PC-9 (cell line): Measurements from ENCODE around the gene CA12. TPM values are rescaled to one million over a fixed set of nuclear protein-coding genes. Genes with fewer than 3 reads are reported as not detected.

Source experiments
- BruUV-seq: library from RNA; stranded (reverse); fragments of 400-500 nt; replicated peaks from 2 replicates; lab custom pipeline; 2021; lab: Mats Ljungman, UMichigan
- CTCF ChIA-PET: fragments of 300-600 bp; sonication (Branson Sonifier 250); formaldehyde crosslinking; loops from one replicate; lab custom pipeline; 2022; ENCODE audit warnings: antibody characterized with exemption; lab: Charles Lee
- POLR2A ChIA-PET: fragments of 300-600 bp; sonication (Branson Sonifier 250); formaldehyde crosslinking; loops from one replicate; lab custom pipeline; 2022; ENCODE audit warnings: antibody characterized with exemption; ENCODE audit not compliant: unreplicated experiment; lab: Charles Lee
- DNase-seq, 2 experiments: peaks; one replicate each; pipeline versions ENCODE4 v3.0.0 to v3.0.0-alpha.2; 2015 to 2022; ENCODE audit warnings: mixed read lengths in 1 of 2
- H2AFZ ChIP-seq: fragments of 200-600 bp; sonication (generic); 2 replicates; pipeline ENCODE4 v1.8.1; 2017; ENCODE audit warnings: antibody characterized with exemption
- H3F3A ChIP-seq: fragments of 200-600 bp; sonication (generic); 2 replicates; pipeline ENCODE4 v1.8.1; 2017; ENCODE audit warnings: antibody characterized with exemption, mild to moderate bottlenecking, low read depth; ENCODE audit not compliant: insufficient read depth
- H3K27ac ChIP-seq: fragments of 200-600 bp; sonication (generic); 2 replicates; pipeline ENCODE4 v1.6.1; 2016; ENCODE audit warnings: mixed run types
- H3K27me3 ChIP-seq: fragments of 200-600 bp; sonication (generic); 2 replicates; pipeline ENCODE4 v1.6.1; 2016; ENCODE audit warnings: low read depth, mixed run types; ENCODE audit not compliant: insufficient read depth
- H3K36me3 ChIP-seq: fragments of 200-600 bp; sonication (generic); 2 replicates; pipeline ENCODE4 v1.6.1; 2016; ENCODE audit warnings: low read depth, mixed run types
- H3K4me1 ChIP-seq: fragments of 200-600 bp; sonication (generic); replicated peaks from 2 replicates; pipeline ENCODE4 v1.6.1; 2016; ENCODE audit warnings: mixed run types; ENCODE audit not compliant: insufficient read depth
- H3K4me2 ChIP-seq: fragments of 200-600 bp; sonication (generic); 2 replicates; pipeline ENCODE4 v1.6.1; 2017; ENCODE audit warnings: mixed run types
- H3K4me3 ChIP-seq: fragments of 200-600 bp; sonication (generic); 2 replicates; pipeline ENCODE4 v1.6.1; 2016; ENCODE audit warnings: mixed run types
- H3K79me2 ChIP-seq: fragments of 200-600 bp; sonication (generic); 2 replicates; pipeline ENCODE4 v1.6.1; 2017; ENCODE audit warnings: low read depth, mixed run types
- H3K9me2 ChIP-seq: fragments of 200-600 bp; sonication (generic); 2 replicates; pipeline ENCODE4 v1.8.1; 2017; ENCODE audit warnings: mild to moderate bottlenecking; ENCODE audit not compliant: insufficient read depth
- H3K9me3 ChIP-seq: fragments of 200-600 bp; sonication (generic); 2 replicates; pipeline ENCODE4 v1.8.1; 2016; ENCODE audit warnings: low read depth; ENCODE audit not compliant: insufficient read depth
- H4K20me1 ChIP-seq: fragments of 200-600 bp; sonication (generic); 2 replicates; pipeline ENCODE4 v1.8.1; 2017; ENCODE audit not compliant: insufficient read depth
- CTCF ChIP-seq: fragments of 200-600 bp; sonication (generic); conservative IDR thresholded peaks from 2 replicates; pipeline ENCODE4 v1.6.1; 2017; ENCODE audit warnings: mixed run types, antibody characterized with exemption, mild to moderate bottlenecking, moderate library complexity
- EZH2 ChIP-seq: fragments of 200-600 bp; sonication (generic); IDR thresholded peaks from 2 replicates; pipeline ENCODE4 v1.8.0; 2017; ENCODE audit warnings: antibody characterized with exemption, low read depth
- intact Hi-C: fragments of 100-400 bp; cut with micrococcal nuclease; formaldehyde crosslinking; loops from one replicate; pipeline ENCODE4 v1.10.0; 2022; ENCODE audit not compliant: unreplicated experiment
- total RNA-seq: library from RNA; stranded (reverse); gene quantifications from 2 replicates; pipeline ENCODE4 v1.2.3, GENCODE V29; 2021

The CA12 gene
- total RNA-seq, 1 experiment from 2014 or later = 4.6 TPM

- Histone ChIP-seq H3K27ac (no peak overlapping the region), H3K27me3 (no peaks in the 10 kb centered on the region), H2AFZ (no peak overlapping the region), H3K4me2 (no peak overlapping the region), H3K79me2 (no peaks in the 10 kb centered on the region), H3K36me3 (no peaks in the 10 kb centered on the region), H3K4me1 (no peaks in the 10 kb centered on the region), H3K4me3 (no peak overlapping the region), H3F3A (no peaks in the 10 kb centered on the region), H3K9me3 (no peaks in the 10 kb centered on the region), H3K9me2 (no peaks in the 10 kb centered on the region), H4K20me1 (no peaks in the 10 kb centered on the region)
- TF ChIP-seq CTCF (no peak), EZH2 (no peak)
- ChIA-PET CTCF (no interaction called here), POLR2A (no interaction called here)
- intact Hi-C loops = no loop called here
- no TSS peak for BruUV-seq
- no peak for DNase-seq
These were observed 42.5 kb downstream of the CA12 start for GRCh38 chr15:63339006-63339766.

- no peak overlapping the region for H3K4me3 ChIP-seq
These were observed 43.5 kb downstream of the CA12 start for GRCh38 chr15:63338170-63338569.

GRCh38 chr15:63337046-63337445, 44.6 kb downstream of the CA12 start:
- no peaks in the 10 kb centered on the region for H3K79me2 ChIP-seq
- no peak for DNase-seq
- no TSS peak for BruUV-seq
- intact Hi-C loops = no loop called here
- H4K20me1 ChIP-seq = no peaks in the 10 kb centered on the region
- no peaks in the 10 kb centered on the region for H3F3A ChIP-seq
- H3K27ac ChIP-seq = no peak overlapping the region
- ChIA-PET CTCF (no interaction called here), POLR2A (interaction anchor here (0.5 kb wide), 1 partner anchor 11 kb away, joined by 5 read pairs; no protein-coding TSS in a partner anchor)
- H3K9me3 ChIP-seq = no peaks in the 10 kb centered on the region
- H3K4me2 ChIP-seq = no peak overlapping the region
- H3K9me2 ChIP-seq = no peaks in the 10 kb centered on the region
- H2AFZ ChIP-seq = no peak overlapping the region
- no peaks in the 10 kb centered on the region for H3K27me3 ChIP-seq
- no peak for TF ChIP-seq CTCF
- TF ChIP-seq EZH2 = no peak
- no peaks in the 10 kb centered on the region for H3K4me1 ChIP-seq
- no peak overlapping the region for H3K4me3 ChIP-seq
- H3K36me3 ChIP-seq = no peaks in the 10 kb centered on the region

More at GRCh38 chr15:63338170-63338569, 43.5 kb downstream of the CA12 start:
- H3K27ac ChIP-seq = no peak overlapping the region
- no peak overlapping the region for H3K4me2 ChIP-seq
- H3K4me1 ChIP-seq = no peaks in the 10 kb centered on the region
- H3K9me2 ChIP-seq = no peaks in the 10 kb centered on the region
- no peaks in the 10 kb centered on the region for H3F3A ChIP-seq
- ChIA-PET CTCF (no interaction called here), POLR2A (interaction anchor here (0.5 kb wide), 1 partner anchor 52 kb away, joined by 8 read pairs; no protein-coding TSS in a partner anchor)
- H2AFZ ChIP-seq = no peak overlapping the region
- H3K79me2 ChIP-seq = no peaks in the 10 kb centered on the region
- H4K20me1 ChIP-seq = no peaks in the 10 kb centered on the region
- peak; percentile 35 to 65 for DNase-seq
- H3K27me3 ChIP-seq = no peaks in the 10 kb centered on the region
- BruUV-seq = no TSS peak
- H3K9me3 ChIP-seq = no peaks in the 10 kb centered on the region
- TF ChIP-seq EZH2 = no peak
- TF ChIP-seq CTCF = no peak
- no peaks in the 10 kb centered on the region for H3K36me3 ChIP-seq
- intact Hi-C loops = no loop called here
